HT1080 (cell line): ENCODE data around the gene BRD8. TPM values are rescaled to one million over a fixed set of nuclear protein-coding genes. Genes with fewer than 3 reads are reported as not detected.
A peak's percentile ranks its signal among the peaks of the same experiment; 100 is the strongest.
"Not testable (repeated sequence)": the region's sequence is repeated elsewhere in the genome, so short reads cannot be mapped to it uniquely, and the experiment has no call there.

Experiments
- DNase-seq: peaks from one replicate; pipeline ENCODE4 v3.0.0-alpha.2; 2015; ENCODE audit warnings: low read depth
- polyA plus RNA-seq, 2 experiments: library from polyadenylated mRNA; depleted of rRNA; stranded (reverse); fragments of >200 nt; gene quantifications; 2 replicates each; pipeline ENCODE4 v1.2.3, GENCODE V29; 2015
- total RNA-seq: library from RNA; depleted of rRNA; stranded (reverse); fragments of >200 nt; shearing (Covaris generic); gene quantifications from 2 replicates; pipeline ENCODE4 v1.2.3, GENCODE V29; 2014; rRNA removed

Gene BRD8, protein sequence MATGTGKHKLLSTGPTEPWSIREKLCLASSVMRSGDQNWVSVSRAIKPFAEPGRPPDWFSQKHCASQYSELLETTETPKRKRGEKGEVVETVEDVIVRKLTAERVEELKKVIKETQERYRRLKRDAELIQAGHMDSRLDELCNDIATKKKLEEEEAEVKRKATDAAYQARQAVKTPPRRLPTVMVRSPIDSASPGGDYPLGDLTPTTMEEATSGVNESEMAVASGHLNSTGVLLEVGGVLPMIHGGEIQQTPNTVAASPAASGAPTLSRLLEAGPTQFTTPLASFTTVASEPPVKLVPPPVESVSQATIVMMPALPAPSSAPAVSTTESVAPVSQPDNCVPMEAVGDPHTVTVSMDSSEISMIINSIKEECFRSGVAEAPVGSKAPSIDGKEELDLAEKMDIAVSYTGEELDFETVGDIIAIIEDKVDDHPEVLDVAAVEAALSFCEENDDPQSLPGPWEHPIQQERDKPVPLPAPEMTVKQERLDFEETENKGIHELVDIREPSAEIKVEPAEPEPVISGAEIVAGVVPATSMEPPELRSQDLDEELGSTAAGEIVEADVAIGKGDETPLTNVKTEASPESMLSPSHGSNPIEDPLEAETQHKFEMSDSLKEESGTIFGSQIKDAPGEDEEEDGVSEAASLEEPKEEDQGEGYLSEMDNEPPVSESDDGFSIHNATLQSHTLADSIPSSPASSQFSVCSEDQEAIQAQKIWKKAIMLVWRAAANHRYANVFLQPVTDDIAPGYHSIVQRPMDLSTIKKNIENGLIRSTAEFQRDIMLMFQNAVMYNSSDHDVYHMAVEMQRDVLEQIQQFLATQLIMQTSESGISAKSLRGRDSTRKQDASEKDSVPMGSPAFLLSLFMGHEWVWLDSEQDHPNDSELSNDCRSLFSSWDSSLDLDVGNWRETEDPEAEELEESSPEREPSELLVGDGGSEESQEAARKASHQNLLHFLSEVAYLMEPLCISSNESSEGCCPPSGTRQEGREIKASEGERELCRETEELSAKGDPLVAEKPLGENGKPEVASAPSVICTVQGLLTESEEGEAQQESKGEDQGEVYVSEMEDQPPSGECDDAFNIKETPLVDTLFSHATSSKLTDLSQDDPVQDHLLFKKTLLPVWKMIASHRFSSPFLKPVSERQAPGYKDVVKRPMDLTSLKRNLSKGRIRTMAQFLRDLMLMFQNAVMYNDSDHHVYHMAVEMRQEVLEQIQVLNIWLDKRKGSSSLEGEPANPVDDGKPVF
- total RNA-seq = 48.9 and 59.1 TPM in 2 replicates
- 32.1 and 35.7 TPM in 2 replicates for polyA plus RNA-seq (2015; cell fraction: cytosol; rRNA removed)
- 236 and 256 TPM in 2 replicates for polyA plus RNA-seq (2015; cell fraction: nucleus; rRNA removed)

DNA sequence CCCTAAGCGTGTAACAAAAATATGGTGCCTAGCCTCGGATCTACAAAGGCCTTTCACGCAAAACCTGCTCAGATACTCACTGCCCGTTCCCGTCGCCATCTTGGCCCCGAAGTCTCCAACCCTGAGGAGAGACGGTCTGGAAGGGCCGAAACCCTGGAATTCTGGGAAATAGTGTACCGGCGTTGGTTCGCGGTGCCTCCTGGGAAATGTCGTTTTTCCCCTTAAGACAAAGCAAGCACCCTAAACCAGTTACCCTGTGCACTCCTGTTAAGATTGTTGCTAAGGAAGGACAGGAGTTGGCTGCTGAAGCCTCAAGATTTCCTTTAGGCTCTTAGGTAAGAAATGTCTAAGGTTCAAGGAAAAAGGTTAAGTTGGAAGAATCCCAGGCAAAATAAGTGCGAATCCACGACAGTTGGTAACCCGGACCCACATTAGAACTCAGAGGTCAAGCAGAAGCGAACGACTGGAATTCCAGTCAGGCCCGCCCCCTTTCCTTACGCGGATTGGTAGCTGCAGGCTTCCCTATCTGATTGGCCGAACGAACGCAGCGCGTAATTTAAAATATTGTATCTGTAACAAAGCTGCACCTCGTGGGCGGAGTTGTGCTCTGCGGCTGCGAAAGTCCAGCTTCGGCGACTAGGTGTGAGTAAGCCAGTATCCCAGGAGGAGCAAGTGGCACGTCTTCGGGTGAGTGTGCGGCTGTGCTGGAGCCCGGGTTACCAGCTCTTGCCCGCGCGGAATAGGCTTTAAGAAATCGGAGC is at the start of gene BRD8, which contains the start of gene KIF20A:
Gene BRD8, minus strand, starts transcription at position 115 of the 761 bp plus-strand sequence. Its CDS starts 16 bp downstream, at position 99.
Gene KIF20A, plus strand, starts transcription at position 597 of the 761 bp plus-strand sequence. CDS start 569 bp downstream, outside the sequence.
- DNase-seq = peak; percentile 99

DNA sequence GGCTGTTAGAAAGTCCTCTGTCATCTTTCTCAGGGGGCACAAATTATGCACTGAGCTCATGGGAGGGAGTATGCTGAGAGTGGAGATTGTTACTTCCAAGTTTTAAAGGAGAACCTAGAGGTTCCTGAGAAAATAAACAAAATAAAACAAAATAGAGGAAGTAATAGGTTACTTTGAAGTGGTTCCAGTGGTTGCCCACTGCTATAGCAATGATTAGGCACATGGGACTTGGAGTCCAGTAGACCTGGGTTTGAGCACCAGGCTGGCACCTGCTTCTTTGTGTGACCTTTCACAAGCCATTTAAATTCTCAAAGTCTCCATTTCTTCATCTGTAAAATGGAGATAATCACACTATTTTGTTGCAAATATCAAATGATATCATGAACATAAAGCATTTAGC is 48.5 kb upstream of the BRD8 start:
- no peak for DNase-seq

DNA sequence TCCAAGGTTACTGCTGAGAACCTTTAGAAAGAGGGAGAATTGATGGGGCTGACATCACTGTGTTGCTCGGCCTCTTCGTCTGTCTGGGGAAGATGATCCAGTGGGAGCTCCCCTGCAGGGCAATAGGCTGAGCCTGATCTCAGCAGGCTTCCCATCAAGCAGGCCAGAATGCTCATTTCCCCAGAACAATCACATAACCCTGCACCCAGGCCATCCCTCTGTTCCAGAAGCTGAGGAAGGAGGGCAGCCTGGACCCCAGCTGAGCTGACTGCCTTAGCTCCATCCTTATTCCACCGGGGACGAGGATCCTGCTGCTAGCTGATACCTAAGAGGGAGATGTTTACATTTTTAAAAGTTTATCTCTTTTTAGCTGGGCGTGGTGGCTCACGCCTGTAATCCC is 46.3 kb upstream of the BRD8 start:
- DNase-seq = no peak

DNA sequence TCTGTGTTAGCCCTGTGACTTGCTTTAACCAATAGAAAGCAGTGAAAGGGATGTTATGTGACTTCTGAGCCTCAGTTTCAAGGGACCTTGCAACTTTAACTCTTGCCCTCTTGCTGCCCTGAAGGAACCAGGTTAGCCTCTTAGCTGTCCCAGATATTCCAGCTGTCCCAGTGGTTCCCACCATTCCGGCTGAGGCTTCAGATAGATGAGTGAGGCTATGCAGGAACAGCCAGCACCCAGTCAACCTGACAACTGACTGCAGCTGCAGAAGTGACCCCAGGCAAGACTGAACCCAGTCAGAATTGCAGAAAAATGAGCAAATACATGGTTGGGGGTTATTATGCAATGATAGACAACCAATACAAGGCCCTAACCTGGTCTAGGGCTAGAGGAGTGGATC is 45.1 kb upstream of the BRD8 start:
- no peak for DNase-seq

DNA sequence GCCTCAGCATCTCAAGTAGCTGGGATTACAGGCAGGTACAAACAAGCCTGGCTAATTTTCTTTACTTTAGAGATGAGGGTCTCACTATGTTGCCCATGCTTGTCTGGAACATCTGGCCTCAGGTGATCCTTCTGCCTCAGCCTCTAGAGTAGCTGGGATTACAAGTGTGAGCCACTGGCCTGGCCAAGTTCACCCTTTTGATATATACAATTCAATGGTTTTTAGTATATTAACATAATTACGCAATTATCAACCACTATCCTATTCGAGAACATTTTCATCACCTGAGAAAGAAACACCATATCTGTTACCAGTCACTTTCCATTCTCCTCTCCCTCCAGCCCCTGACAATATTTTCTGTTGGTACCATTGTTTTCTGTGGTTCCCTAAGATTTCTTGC is 38.4 kb upstream of the BRD8 start:
- DNase-seq = no peak

DNA sequence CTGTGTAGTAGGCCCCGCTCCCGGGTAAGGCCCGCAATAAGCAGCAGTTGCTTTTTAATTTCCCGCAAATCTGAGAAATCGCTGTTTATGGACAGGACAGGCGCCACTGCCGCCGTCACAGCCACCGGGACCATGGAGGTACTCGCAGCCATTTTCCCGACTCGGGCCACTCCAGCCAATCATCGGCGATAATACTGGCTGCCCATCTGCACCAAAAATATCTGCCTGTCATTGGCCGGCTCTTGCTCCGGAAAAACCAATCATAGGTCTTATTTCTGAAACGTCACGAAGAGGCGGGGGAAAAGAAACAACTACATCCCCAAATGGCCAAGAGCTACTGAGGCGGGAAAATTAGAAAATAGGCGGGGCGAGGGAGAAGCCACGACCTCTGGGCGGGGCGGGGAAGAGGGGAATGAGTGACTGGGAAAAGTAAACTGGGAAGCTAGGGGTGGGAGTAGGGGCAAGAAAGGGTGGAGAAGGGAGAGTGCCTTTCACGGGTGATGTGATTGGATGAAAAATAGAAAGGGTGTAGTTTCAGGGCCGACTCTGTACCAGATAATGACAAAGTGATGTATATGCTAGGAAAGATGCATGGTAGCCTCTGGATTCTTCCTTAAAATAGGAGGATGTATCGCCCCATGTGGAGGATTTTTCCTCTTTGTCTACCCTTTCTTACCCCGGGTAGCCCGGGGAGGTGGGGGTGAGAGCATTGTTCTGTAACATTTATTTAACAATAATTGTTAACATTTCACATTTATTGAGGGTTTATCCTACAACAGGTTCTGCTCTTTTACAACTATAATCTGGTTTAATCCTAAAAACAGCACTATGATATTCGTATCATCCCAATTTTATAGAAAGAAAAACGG is 35.0 kb upstream of the BRD8 start, which contains the start of gene CDC23:
Gene CDC23, minus strand, starts transcription at position 163 of the 869 bp plus-strand sequence. Its CDS starts 11 bp downstream, at position 152.
- peak; percentile 99 for DNase-seq

DNA sequence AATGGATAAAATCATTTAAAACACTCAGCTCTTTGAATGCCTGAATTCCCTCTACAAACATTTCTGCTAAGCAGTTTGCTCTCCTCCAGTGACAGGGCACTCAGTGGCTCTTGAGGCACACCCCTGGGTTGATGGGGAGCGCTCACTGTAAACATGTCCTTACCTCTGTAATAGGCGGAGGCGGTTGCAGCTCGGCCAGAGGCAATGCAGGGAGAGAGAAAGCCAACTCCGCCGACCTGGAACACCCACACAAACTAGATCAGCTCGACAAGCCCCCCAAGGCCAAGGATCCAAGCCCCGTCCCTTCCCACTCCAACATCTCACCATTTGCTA is 34.4 kb upstream of the BRD8 start:
- no peak for DNase-seq

DNA sequence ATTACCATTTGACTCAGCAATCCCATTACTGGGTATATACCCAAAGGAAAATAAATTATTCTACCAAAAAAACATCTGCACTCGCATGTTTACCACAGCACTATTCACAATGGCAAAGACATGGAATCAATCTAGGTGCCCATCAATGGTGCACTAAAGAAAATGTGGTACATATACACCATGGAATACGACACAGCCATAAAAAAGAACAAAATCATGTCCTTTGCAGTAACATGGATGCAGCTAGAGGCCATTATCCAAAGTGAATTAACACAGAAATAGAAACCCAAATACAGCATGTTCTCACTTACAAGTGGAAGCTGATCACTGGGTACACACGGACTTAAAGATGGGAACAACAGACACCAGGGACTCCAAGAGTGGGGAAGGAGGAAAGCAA is 32.6 kb upstream of the BRD8 start:
- DNase-seq = no peak

DNA sequence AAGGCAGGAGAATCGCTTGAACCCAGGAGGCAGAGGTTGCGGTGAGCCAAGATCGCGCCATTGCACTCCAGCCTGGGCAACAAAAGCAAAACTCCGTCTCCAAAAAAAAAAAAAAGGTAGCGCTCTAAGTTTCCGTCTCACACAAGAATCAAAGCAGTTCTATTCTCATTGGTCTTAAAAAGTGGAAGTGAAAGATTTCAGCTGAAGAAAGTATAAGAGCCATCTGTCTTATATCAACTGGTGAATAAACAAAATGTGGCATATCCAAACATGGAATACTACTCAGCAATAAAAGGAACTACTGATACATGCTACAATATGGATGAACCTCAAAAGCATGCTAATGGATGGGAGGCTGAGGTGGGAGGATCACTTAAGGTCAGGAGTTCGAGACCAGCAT is 15.4 kb upstream of the BRD8 start:
- not testable (repeated sequence) for DNase-seq

DNA sequence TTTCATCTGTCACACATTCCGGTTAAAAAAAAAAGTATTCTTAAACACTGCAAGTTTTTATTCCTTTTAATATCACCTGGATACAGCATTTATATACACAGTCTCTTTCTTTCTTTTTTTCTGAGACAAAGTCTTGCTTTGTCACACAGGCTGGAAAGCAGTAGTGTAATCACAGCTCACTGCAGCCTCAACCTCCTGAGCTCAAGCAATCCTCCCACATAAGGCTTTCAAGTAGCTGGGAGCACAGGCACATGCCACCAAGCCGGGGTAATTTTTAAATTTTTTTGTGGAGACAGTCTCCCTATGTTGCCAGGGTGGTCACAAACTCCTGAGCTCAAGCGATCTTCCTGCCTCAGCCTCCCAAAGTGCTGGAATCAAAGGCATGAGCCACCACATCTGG is 14.4 kb upstream of the BRD8 start:
- DNase-seq = no peak

DNA sequence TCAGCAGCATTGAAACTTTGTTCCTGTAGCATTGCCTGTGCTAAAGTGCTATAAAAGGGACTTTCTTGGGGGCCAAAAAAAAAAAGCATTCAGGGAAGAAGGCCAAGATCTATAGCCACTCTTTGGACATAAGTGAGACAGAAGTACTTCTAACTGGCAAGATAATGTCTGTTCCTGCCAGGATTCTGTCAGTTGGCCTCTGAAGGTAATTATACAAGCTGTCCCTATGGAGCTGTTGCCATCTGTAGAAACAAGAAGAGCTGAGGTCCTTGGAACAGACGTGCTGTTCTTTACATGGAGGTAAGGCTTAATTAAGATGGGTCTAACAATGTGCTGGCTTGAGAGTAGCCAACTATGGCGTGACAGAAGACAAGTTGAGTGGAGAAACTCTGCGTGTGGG is 10.2 kb upstream of the BRD8 start:
- DNase-seq = no peak

DNA sequence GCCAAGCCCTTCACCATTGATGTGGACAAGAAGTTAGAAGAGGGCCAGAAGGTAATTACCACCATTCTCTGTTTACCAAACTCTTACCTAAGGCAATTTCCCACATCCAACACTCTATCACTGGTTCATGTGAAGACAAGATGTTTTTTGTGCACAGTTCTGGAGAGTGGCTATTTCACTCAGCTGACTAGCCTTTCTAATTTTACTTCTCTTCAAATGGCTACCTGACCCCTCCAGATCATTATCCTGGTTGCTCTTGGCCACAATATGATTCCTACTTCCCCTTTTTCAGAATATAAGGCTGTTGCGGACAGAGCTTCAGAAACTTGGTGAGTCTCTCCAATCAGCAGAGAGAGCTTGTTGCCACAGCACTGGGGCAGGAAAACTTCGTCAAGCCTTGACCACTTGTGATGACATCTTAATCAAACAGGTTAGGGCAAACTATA is 7.6 kb upstream of the BRD8 start:
- DNase-seq = no peak

DNA sequence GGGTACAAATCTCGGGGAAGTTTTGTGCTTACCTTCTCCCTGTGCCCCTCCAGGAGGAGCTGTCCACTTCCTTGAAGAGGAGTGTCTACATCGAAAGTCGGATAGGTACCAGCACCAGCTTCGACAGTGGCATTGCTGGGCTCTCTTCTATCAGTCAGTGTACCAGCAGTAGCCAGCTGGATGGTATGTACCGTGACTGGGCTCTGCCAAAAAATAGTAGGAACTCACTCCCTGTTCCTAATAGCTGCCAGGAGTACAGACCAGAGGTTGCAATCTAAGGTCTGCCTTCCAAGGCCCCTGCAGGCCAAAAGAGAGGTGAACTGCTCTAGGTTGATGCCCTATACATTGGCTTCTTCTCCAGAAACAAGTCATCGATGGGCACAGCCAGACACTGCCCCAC is 4.4 kb upstream of the BRD8 start:
- DNase-seq = no peak

DNA sequence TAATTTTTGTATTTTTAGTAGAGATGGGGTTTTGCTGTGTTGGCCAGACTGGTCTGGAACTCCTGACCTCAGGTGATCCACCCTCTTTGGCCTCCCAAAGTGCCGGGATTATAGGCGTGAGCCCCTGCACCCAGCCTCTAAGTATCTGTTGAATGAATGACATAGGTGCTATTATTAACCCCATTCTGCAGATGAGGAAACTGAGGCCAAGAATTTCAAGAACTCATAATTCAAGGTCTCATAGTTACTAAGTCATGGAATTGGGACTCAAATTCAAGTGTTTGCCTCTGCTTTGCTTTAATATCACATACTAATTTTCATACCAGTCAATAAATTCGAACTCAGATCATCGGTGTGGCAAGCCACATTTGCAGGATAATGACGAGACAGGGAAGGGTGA is 2.4 kb upstream of the BRD8 start:
- DNase-seq = no peak

DNA sequence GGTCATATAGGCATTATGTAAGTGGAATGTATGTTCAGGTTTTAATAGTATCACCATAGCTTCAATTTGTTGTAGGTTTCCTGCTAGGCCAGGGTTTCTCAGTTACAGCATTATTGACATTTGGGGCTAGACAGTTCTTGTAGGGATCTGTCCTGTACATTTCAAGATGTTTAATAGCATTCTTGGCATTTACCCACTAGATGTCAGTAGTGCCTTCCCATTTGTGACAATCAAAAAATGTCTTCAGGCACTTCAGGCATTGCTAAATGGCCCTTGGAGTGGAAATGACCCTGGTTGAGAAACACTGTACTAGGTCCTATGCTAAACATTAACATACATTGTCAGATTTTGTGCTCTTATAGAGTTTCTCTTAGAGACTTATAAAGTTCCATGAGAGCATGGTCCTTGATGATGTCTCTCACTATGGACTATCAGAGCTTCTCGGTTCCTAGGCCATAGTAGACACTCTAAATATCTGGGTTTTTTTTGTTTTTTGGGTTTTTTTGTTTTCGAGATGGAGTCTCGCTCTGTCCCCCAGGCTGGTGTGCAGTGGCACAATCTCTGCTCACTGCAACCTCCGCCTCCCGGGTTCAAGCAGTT is 1.9 kb upstream of the BRD8 start:
- DNase-seq = peak; percentile 73

DNA sequence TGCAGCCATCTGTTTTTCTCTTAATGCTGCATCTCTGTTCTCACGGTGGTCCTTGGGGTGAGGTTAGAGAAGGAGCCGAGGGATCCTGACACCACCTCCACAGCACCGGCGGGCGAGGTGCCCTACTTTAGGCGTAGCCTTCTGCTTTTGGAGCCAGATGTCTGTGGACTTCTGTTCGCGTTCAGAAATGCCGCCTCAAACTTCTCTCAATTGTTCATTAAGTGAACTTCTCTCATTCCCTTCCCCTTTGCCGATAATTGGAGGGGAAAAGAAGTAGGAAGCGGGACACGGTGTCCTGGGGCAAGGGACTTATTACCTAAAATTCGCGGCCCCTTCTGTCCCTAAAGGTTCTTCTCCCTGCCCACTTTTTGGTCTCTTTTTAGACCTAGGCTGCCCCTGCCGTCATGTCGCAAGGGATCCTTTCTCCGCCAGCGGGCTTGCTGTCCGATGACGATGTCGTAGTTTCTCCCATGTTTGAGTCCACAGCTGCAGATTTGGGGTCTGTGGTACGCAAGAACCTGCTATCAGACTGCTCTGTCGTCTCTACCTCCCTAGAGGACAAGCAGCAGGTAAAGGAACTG is 937 bp upstream of the BRD8 start:
- DNase-seq = peak; percentile 3

DNA sequence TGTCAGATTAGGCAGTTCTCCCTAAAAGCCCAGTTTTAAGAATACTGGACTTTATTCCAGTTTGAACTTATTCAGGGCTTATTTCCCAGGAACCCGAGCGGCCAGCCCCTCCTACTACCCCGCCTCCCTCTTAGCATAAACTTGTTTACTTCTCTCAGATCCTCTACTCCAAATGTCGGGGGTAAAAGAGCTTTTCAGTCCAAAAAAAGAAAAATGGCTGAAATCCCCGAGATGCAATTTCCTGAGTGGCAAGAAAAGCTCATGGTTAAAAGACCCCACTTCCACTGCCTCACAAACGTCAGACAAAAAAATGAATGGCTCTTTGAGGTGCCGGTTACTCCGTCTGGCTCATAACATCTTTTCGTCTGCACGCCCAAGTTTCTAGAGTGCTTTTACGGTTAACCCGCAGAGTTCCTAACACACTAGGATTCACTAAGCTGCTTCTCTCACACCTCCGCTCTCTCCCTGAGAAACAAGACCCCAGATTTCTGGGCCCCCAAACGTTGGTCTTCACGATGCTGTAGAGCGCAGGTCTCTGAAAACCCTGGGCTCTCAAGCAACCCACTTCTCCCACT is 402 bp downstream of the BRD8 start:
- DNase-seq = peak; percentile 29

DNA sequence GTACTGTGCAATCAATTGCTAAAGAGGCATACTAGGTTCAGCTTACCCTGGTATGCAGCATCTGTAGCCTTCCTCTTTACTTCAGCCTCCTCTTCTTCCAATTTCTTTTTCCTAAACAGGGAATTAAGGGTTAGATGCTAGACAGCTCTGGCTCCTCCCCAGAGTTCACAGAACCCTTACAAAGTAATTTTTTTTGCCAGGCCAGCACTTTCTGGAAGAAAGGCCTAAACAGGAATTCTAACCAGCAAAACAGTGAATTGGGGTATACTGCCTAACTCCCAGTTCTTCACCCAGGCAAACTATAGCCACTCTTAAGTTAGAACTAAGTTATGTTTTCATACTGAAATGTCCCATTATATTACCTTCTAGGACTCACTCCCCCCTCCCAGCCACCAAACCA is 8.1 kb downstream of the BRD8 start:
- no peak for DNase-seq
